Hepatocyte (in vitro differentiated cells): ENCODE data around the gene SORCS2.

Experiments used
- EZH2 ChIP-seq: fragments of 200-600 bp; sonication (generic); IDR thresholded peaks from 2 replicates; pipeline ENCODE4 v1.6.1; 2016; ENCODE audit warnings: antibody characterized with exemption, mild to moderate bottlenecking, borderline replicate concordance
- TF ChIP-seq, protein P1 (sequence below): fragments of 200-600 bp; sonication (generic); IDR thresholded peaks from 2 replicates; pipeline ENCODE4 v1.5.1; 2016; ENCODE audit warnings: antibody characterized with exemption, mild to moderate bottlenecking; ENCODE audit not compliant: poor library complexity

GRCh38 chr4:7190691-7191545, 1.4 kb upstream of the SORCS2 start:
- no peak for TF ChIP-seq EZH2
- TF ChIP-seq, protein P1, sequence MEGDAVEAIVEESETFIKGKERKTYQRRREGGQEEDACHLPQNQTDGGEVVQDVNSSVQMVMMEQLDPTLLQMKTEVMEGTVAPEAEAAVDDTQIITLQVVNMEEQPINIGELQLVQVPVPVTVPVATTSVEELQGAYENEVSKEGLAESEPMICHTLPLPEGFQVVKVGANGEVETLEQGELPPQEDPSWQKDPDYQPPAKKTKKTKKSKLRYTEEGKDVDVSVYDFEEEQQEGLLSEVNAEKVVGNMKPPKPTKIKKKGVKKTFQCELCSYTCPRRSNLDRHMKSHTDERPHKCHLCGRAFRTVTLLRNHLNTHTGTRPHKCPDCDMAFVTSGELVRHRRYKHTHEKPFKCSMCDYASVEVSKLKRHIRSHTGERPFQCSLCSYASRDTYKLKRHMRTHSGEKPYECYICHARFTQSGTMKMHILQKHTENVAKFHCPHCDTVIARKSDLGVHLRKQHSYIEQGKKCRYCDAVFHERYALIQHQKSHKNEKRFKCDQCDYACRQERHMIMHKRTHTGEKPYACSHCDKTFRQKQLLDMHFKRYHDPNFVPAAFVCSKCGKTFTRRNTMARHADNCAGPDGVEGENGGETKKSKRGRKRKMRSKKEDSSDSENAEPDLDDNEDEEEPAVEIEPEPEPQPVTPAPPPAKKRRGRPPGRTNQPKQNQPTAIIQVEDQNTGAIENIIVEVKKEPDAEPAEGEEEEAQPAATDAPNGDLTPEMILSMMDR = no peak
